GM18907 (cell line): Measurements from ENCODE around the gene TIPRL.

Experiments
- ATAC-seq: cut with Tn5 transposase; IDR thresholded peaks from one replicate; pipeline ENCODE4 v1.9.1; 2021; ENCODE audit warnings: mild to moderate bottlenecking, moderate library complexity; ENCODE audit not compliant: unreplicated experiment

TIPRL gene

GRCh38 chr1:168243636-168244212, 65.0 kb downstream of the TIPRL start:
- no peak for ATAC-seq

- no peak for ATAC-seq
Measured at GRCh38 chr1:168245042-168245441, 66.3 kb downstream of the TIPRL start.

- ATAC-seq = no peak
Measured at GRCh38 chr1:168246506-168246905, 67.7 kb downstream of the TIPRL start.
